ENCODE results near the gene ENO2.

Gene ENO2

DNA sequence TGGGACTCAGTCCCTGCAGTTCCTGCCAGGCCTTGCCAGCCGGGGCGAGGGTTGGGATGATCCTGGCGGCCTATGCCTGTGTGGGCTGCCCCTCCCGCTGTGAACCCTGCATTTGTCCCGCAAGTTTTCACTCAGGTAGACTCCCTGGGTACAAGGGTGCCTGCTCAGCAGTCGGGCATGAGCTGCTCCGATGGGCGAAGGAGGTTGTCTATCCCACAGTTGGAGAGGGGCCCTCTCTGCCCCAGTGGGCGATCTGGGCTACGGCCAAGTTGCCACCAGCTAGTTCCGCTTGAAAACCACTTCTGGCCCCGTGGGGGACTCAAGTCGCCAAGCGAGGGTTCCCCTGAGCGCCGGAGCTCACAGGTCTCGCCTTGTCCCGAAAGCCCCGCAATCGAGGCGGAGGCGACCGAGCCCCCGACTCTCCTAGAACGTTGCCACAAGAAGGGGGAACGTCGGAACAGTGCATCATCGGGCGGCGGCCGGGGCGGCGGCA, 47.4 kb upstream of the ENO2 start:
- H3K36me3 ChIP-seq (ENCODE audit: insufficient read depth, low read length): peaks cover 82% of the 10 kb centered on the region
- H3K4me1 ChIP-seq (ENCODE audit: insufficient read depth, low read length, severe bottlenecking): peaks cover 46% of the 10 kb centered on the region
- H3K79me2 ChIP-seq (ENCODE audit: insufficient read depth, low read length): peaks cover 8% of the 10 kb centered on the region
- no peaks in the 10 kb centered on the region for H3K9me2 ChIP-seq (ENCODE audit: low read depth, low read length)
- H3K27me3 ChIP-seq (ENCODE audit: insufficient read depth, low read length): no peaks in the 10 kb centered on the region
- TF ChIP-seq EZH2 (IDR thresholded peaks at IDR 0.05; ENCODE audit: borderline replicate concordance, low read length): no peak
- TF ChIP-seq, protein P1, sequence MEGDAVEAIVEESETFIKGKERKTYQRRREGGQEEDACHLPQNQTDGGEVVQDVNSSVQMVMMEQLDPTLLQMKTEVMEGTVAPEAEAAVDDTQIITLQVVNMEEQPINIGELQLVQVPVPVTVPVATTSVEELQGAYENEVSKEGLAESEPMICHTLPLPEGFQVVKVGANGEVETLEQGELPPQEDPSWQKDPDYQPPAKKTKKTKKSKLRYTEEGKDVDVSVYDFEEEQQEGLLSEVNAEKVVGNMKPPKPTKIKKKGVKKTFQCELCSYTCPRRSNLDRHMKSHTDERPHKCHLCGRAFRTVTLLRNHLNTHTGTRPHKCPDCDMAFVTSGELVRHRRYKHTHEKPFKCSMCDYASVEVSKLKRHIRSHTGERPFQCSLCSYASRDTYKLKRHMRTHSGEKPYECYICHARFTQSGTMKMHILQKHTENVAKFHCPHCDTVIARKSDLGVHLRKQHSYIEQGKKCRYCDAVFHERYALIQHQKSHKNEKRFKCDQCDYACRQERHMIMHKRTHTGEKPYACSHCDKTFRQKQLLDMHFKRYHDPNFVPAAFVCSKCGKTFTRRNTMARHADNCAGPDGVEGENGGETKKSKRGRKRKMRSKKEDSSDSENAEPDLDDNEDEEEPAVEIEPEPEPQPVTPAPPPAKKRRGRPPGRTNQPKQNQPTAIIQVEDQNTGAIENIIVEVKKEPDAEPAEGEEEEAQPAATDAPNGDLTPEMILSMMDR (IDR thresholded peaks at IDR 0.05; ENCODE audit: low read length): no peak
- H3K4me3 ChIP-seq (ENCODE audit: low read depth, low read length, poor library complexity, severe bottlenecking): peak overlapping the region; percentile 91
- peak overlapping the region; percentile 99 for H3K4me2 ChIP-seq (ENCODE audit: low read length)
- no peak overlapping the region for H2AFZ ChIP-seq (ENCODE audit: low read length)
- peaks cover 3% of the 10 kb centered on the region; the same call in 1 of the 2 replicates for H4K20me1 ChIP-seq (ENCODE audit: insufficient read depth, low read length)
- no peaks in the 10 kb centered on the region for H3K9me3 ChIP-seq (ENCODE audit: low read length)
- H3F3A ChIP-seq (ENCODE audit: insufficient read depth, low read length): peaks cover 12% of the 10 kb centered on the region
- peak overlapping the region; percentile 60; the same call in 1 of the 2 replicates for H3K9ac ChIP-seq (ENCODE audit: low read length)
- peak overlapping the region; percentile 70 for H3K27ac ChIP-seq (ENCODE audit: low read depth, low read length, poor library complexity, severe bottlenecking)

DNA sequence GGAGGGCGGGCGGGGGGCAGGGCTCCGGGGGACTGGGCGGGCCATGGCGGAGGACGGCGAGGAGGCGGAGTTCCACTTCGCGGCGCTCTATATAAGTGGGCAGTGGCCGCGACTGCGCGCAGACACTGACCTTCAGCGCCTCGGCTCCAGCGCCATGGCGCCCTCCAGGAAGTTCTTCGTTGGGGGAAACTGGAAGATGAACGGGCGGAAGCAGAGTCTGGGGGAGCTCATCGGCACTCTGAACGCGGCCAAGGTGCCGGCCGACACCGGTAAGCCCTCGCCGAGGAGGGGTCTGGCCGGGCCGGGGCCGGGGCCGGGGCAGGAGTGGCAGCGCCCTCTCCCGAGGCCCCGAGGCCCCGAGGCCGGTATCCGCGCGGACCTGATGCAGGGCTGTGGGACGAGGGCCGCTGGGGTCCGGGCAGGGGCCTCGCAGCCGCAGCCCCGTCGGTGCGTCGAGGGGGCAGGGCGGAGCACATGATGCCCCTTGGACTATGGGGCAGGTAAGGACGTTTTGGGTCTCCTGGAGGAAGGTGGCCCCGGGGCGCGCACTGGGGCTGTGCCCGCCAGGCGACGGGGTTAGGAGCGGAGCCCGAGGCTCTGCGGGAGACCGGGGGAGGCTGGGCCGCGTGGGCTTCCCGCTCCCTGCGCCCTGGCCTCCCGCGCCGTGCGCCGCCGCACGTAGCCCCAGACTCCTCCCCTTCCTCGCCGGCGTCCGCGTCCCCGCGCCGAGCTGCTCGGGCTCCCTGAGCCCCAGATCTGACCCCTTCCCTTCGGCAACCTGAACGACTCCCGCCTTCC, 46.8 kb upstream of the ENO2 start, which contains the start of gene TPI1:
Gene TPI1, plus strand, starts transcription at position 119 of the 798 bp plus-strand sequence. Its CDS starts 36 bp downstream, at position 155.
- Histone ChIP-seq H3K79me2 (ENCODE audit: insufficient read depth, low read length) (peaks cover 8% of the 10 kb centered on the region), H3K9me2 (ENCODE audit: low read depth, low read length) (no peaks in the 10 kb centered on the region), H3F3A (ENCODE audit: insufficient read depth, low read length) (peaks cover 13% of the 10 kb centered on the region), H3K27me3 (ENCODE audit: insufficient read depth, low read length) (no peaks in the 10 kb centered on the region), H3K27ac (ENCODE audit: low read depth, low read length, poor library complexity, severe bottlenecking) (peak within 1 kb of the TSS; percentile 76), H3K9me3 (ENCODE audit: low read length) (no peaks in the 10 kb centered on the region), H3K4me1 (ENCODE audit: insufficient read depth, low read length, severe bottlenecking) (peaks cover 52% of the 10 kb centered on the region), H3K9ac (ENCODE audit: low read length) (peak within 1 kb of the TSS; percentile 99), H4K20me1 (ENCODE audit: insufficient read depth, low read length) (peaks cover 3% of the 10 kb centered on the region; the same call in 1 of the 2 replicates), H3K4me2 (ENCODE audit: low read length) (peak within 1 kb of the TSS; percentile 99), H3K4me3 (ENCODE audit: low read depth, low read length, poor library complexity, severe bottlenecking) (peak within 1 kb of the TSS; percentile 91), H2AFZ (ENCODE audit: low read length) (no peak within 1 kb of the TSS), H3K36me3 (ENCODE audit: insufficient read depth, low read length) (peaks cover 79% of the 10 kb centered on the region)
- TF ChIP-seq, protein P1 (IDR thresholded peaks at IDR 0.05; ENCODE audit: low read length): no peak
- TF ChIP-seq EZH2 (IDR thresholded peaks at IDR 0.05; ENCODE audit: borderline replicate concordance, low read length): no peak

DNA sequence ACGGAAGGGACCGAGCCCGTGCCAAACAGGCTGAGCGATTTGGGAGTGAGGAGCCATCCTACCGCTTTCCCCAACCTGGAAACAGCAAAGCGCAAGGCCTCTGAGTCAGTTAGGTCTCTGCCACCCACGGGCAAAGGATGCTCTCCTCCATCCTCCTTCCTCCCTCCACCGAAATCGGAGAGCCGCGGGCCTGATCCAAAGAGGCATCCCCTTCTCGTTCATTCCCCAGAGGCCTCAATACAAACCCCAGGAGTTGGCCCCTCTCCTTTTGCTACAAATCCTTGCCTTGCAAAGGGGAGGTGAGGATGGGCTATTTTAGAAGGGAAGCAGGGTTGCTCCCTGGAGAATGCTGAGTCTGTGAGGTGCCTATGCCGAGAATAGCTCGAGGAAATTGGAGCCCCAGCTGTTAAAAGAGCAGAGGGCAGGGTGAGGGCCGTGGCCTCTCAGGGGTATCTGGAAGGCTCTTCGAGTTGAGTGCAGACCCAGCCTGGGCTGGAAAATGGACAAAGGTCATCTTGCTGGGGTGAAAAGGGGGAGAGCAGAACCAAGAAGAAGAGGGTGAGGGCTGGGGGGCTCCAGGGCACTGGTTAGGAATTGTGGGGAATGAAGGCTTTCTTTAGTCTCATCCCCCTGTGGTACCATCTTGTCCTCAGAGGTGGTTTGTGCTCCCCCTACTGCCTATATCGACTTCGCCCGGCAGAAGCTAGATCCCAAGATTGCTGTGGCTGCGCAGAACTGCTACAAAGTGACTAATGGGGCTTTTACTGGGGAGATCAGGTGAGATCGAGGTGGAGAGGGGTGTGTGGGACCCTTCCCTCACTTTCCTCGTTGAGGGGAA, 46.0 kb upstream of the ENO2 start:
- Histone ChIP-seq H3K9ac (ENCODE audit: low read length) (peak overlapping the region; percentile 99), H4K20me1 (ENCODE audit: insufficient read depth, low read length) (peaks cover 3% of the 10 kb centered on the region; the same call in 1 of the 2 replicates), H3K4me1 (ENCODE audit: insufficient read depth, low read length, severe bottlenecking) (peaks cover 56% of the 10 kb centered on the region), H3F3A (ENCODE audit: insufficient read depth, low read length) (peaks cover 13% of the 10 kb centered on the region), H3K9me3 (ENCODE audit: low read length) (no peaks in the 10 kb centered on the region), H2AFZ (ENCODE audit: low read length) (no peak overlapping the region), H3K36me3 (ENCODE audit: insufficient read depth, low read length) (peaks cover 71% of the 10 kb centered on the region), H3K27ac (ENCODE audit: low read depth, low read length, poor library complexity, severe bottlenecking) (peak overlapping the region; percentile 76), H3K9me2 (ENCODE audit: low read depth, low read length) (no peaks in the 10 kb centered on the region), H3K4me2 (ENCODE audit: low read length) (peak overlapping the region; percentile 99), H3K4me3 (ENCODE audit: low read depth, low read length, poor library complexity, severe bottlenecking) (peak overlapping the region; percentile 91), H3K27me3 (ENCODE audit: insufficient read depth, low read length) (no peaks in the 10 kb centered on the region), H3K79me2 (ENCODE audit: insufficient read depth, low read length) (peaks cover 8% of the 10 kb centered on the region)
- TF ChIP-seq, protein P1 (IDR thresholded peaks at IDR 0.05; ENCODE audit: low read length): peak; percentile 48
- TF ChIP-seq EZH2 (IDR thresholded peaks at IDR 0.05; ENCODE audit: borderline replicate concordance, low read length): no peak
